ENCODE measurements around the gene PPP2R2D. TPM values are rescaled to one million over a fixed set of nuclear protein-coding genes. Genes with fewer than 3 reads are reported as not detected.

The PPP2R2D gene
- total RNA-seq, 4 donors from 2014 or later: 22.4 to 33.7 (median 29.1) TPM

GRCh38 chr10:131933016-131933695 is 32.3 kb downstream of the PPP2R2D start:
- ATAC-seq: no peak
- no peaks in the 10 kb centered on the region for H3K27me3 ChIP-seq
- in situ Hi-C loops (cut with MboI; ENCODE audit: low sequenced_read_pairs in 4 of 4): no loop called here
- no peaks in the 10 kb centered on the region for H3K9me3 ChIP-seq
- H3K4me3 ChIP-seq: no peak overlapping the region
- no peak for DNase-seq
- intact Hi-C loops (cut with DNase I; ENCODE audit: low total_unique reads): no loop called here
- peaks cover 30 to 36% of the 10 kb centered on the region in 2 donors for H3K4me1 ChIP-seq
- peaks cover 0 to 21% of the 10 kb centered on the region in 2 donors for H3K36me3 ChIP-seq
- H3K27ac ChIP-seq: peak overlapping the region in 3 of 4 donors; percentile 30 to 79 (median 65)
- TF ChIP-seq, protein P1, sequence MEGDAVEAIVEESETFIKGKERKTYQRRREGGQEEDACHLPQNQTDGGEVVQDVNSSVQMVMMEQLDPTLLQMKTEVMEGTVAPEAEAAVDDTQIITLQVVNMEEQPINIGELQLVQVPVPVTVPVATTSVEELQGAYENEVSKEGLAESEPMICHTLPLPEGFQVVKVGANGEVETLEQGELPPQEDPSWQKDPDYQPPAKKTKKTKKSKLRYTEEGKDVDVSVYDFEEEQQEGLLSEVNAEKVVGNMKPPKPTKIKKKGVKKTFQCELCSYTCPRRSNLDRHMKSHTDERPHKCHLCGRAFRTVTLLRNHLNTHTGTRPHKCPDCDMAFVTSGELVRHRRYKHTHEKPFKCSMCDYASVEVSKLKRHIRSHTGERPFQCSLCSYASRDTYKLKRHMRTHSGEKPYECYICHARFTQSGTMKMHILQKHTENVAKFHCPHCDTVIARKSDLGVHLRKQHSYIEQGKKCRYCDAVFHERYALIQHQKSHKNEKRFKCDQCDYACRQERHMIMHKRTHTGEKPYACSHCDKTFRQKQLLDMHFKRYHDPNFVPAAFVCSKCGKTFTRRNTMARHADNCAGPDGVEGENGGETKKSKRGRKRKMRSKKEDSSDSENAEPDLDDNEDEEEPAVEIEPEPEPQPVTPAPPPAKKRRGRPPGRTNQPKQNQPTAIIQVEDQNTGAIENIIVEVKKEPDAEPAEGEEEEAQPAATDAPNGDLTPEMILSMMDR (IDR thresholded peaks at IDR 0.05 in 4 of 5, conservative IDR thresholded peaks at IDR 0.05 in 1 of 5): no peak
- TF ChIP-seq POLR2A (IDR thresholded peaks at IDR 0.05): no peak

GRCh38 chr10:131933696-131934086 is 32.9 kb downstream of the PPP2R2D start:
- intact Hi-C loops (cut with DNase I; ENCODE audit: low total_unique reads): no loop called here
- DNase-seq: no peak
- Histone ChIP-seq H3K36me3 (peaks cover 0 to 27% of the 10 kb centered on the region in 2 donors), H3K27ac (peak overlapping the region in 3 of 4 donors; percentile 30 to 79 (median 65)), H3K4me1 (peaks cover 27 to 32% of the 10 kb centered on the region in 2 donors), H3K27me3 (no peaks in the 10 kb centered on the region), H3K9me3 (no peaks in the 10 kb centered on the region), H3K4me3 (no peak overlapping the region)
- in situ Hi-C loops (cut with MboI; ENCODE audit: low sequenced_read_pairs in 4 of 4): no loop called here
- no peak for ATAC-seq
- no peak for TF ChIP-seq POLR2A (IDR thresholded peaks at IDR 0.05)
- TF ChIP-seq, protein P1 (IDR thresholded peaks at IDR 0.05 in 4 of 5, conservative IDR thresholded peaks at IDR 0.05 in 1 of 5): no peak

DNA sequence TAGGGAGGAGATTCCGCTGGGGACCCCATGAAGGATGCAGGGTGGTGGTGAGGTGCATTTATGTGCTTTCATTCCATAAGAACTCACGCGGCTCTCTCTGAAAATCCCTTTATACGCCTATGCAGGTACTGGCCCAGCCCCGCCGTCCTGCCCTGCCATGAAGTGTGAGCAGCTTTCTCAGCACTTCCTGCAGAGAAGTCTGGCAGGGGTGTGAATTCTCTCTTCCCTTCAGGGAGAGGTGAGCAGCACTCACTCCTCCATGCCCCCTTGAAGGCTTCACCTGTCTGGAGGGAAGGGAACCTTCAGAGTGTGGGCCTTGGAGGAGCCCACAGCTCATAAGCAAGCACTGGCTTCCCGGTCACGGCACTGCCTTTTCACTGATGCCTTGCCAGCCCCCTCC is 34.0 kb downstream of the PPP2R2D start:
- no peak overlapping the region for H3K4me3 ChIP-seq
- no peak for ATAC-seq
- TF ChIP-seq, protein P1 (IDR thresholded peaks at IDR 0.05 in 4 of 5, conservative IDR thresholded peaks at IDR 0.05 in 1 of 5): no peak
- TF ChIP-seq POLR2A (IDR thresholded peaks at IDR 0.05): no peak
- H3K27ac ChIP-seq: no peak overlapping the region
- DNase-seq: no peak
- no peaks in the 10 kb centered on the region for H3K27me3 ChIP-seq
- intact Hi-C loops (cut with DNase I; ENCODE audit: low total_unique reads): no loop called here
- no peaks in the 10 kb centered on the region for H3K9me3 ChIP-seq
- peaks cover 27 to 28% of the 10 kb centered on the region in 2 donors for H3K4me1 ChIP-seq
- H3K36me3 ChIP-seq: peaks cover 0 to 32% of the 10 kb centered on the region in 2 donors
- in situ Hi-C loops (cut with MboI; ENCODE audit: low sequenced_read_pairs in 4 of 4): no loop called here

GRCh38 chr10:131935260-131935659 is 34.5 kb downstream of the PPP2R2D start:
- H3K9me3 ChIP-seq: no peaks in the 10 kb centered on the region
- intact Hi-C loops (cut with DNase I; ENCODE audit: low total_unique reads): no loop called here
- TF ChIP-seq, protein P1 (IDR thresholded peaks at IDR 0.05 in 4 of 5, conservative IDR thresholded peaks at IDR 0.05 in 1 of 5): no peak
- no peak for TF ChIP-seq POLR2A (IDR thresholded peaks at IDR 0.05)
- in situ Hi-C loops (cut with MboI; ENCODE audit: low sequenced_read_pairs in 4 of 4): no loop called here
- DNase-seq (no peak), ATAC-seq (no peak)
- no peak overlapping the region for H3K4me3 ChIP-seq
- peaks cover 0 to 37% of the 10 kb centered on the region in 2 donors for H3K36me3 ChIP-seq
- no peak overlapping the region for H3K27ac ChIP-seq
- H3K4me1 ChIP-seq: peaks cover 27 to 28% of the 10 kb centered on the region in 2 donors
- H3K27me3 ChIP-seq: no peaks in the 10 kb centered on the region

Data from gastrocnemius medialis (tissue), 4 donors.